IgD-negative memory B cell (primary cell): ENCODE data around the gene AQP5. TPM values are rescaled to one million over a fixed set of nuclear protein-coding genes. Genes with fewer than 3 reads are reported as not detected.

Experiments
- H3K27ac Mint-ChIP-seq, 3 donors: one replicate each; pipeline ENCODE4 v1.8.0; 2020 to 2022; ENCODE audit warnings: mild to moderate bottlenecking in 3 of 3, mixed read lengths in 3 of 3, moderate library complexity in 1 of 3
- H3K27me3 Mint-ChIP-seq: one replicate; pipeline ENCODE4 v1.8.0; 2021; ENCODE audit warnings: mixed read lengths
- H3K36me3 Mint-ChIP-seq: one replicate; pipeline ENCODE4 v1.8.0; 2020; ENCODE audit warnings: mild to moderate bottlenecking, mixed read lengths
- H3K4me1 Mint-ChIP-seq, 3 donors: one replicate each; pipeline ENCODE4 v1.8.0; 2020 to 2022; ENCODE audit warnings: mixed read lengths in 3 of 3, mild to moderate bottlenecking in 1 of 3
- H3K4me3 Mint-ChIP-seq, 4 donors: one replicate each; pipeline ENCODE4 v1.8.0; 2020 to 2022; ENCODE audit warnings: mild to moderate bottlenecking in 4 of 4, mixed read lengths in 4 of 4, moderate library complexity in 3 of 4
- H3K9me3 Mint-ChIP-seq, 3 donors: one replicate each; pipeline ENCODE4 v1.8.0; 2020 to 2021; ENCODE audit warnings: mixed read lengths in 3 of 3, mild to moderate bottlenecking in 1 of 3
- polyA plus RNA-seq: library from polyadenylated mRNA; unstranded; fragments of 300-500 nt; fragmentation: Illumina TruSeq; gene quantifications from one replicate; pipeline ENCODE4 v1.2.3, GENCODE V29; 2021

The AQP5 gene
- polyA plus RNA-seq: not detected

DNA sequence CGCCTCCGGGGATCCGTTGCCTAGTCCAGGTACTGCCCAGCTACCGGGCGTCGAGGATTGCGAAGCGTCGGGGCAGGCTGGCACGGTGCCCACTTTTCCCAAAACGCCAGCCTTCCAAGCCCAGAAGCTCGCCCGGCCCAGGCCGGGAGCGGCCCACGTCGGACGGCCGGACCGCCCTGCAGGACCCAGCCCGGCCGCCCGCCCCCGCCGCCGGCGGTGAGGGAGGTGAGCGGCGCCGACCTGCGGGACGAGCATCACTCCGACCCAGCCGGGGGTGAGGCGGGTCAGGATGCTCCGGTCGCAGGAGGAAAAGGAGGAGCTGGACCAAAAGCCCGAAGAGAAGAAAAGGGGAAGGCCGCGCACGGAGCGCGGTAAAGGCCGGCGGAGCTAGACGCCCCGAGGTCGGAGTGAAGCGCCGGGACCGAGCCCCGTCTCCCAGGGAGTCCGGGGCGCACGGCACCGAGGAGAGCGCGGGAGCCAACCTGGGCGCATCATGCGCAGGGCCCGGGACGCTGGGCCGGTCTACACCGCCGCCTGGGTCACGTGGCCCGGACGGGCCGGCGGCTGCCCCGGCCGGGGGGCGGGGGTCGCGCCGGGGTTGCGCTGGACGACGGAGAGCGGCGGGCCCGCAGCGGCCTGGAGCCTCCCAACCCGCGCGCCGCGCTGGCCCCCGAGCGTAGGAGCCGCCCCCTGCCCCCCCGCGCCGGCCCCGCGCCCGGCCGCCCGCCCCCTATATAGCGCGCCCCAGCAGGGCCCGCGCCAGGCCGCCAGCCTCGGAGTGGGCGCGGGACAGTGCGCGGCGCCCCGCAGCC is at the start of gene AQP5:
AQP5 (plus strand) TSS at position 762 of the 812 bp plus-strand sequence. CDS start 146 bp downstream, outside the sequence.
- Mint-ChIP-seq H3K27ac (peak within 1 kb of the TSS in 1 of 3 donors; percentile 31), H3K9me3 (no peaks in the 10 kb centered on the region), H3K36me3 (no peaks in the 10 kb centered on the region), H3K4me1 (peaks cover 0 to 5% (median 3%) of the 10 kb centered on the region in 3 donors), H3K27me3 (peaks cover 47% of the 10 kb centered on the region), H3K4me3 (peak within 1 kb of the TSS in 2 of 4 donors; percentile 23 to 39)

DNA sequence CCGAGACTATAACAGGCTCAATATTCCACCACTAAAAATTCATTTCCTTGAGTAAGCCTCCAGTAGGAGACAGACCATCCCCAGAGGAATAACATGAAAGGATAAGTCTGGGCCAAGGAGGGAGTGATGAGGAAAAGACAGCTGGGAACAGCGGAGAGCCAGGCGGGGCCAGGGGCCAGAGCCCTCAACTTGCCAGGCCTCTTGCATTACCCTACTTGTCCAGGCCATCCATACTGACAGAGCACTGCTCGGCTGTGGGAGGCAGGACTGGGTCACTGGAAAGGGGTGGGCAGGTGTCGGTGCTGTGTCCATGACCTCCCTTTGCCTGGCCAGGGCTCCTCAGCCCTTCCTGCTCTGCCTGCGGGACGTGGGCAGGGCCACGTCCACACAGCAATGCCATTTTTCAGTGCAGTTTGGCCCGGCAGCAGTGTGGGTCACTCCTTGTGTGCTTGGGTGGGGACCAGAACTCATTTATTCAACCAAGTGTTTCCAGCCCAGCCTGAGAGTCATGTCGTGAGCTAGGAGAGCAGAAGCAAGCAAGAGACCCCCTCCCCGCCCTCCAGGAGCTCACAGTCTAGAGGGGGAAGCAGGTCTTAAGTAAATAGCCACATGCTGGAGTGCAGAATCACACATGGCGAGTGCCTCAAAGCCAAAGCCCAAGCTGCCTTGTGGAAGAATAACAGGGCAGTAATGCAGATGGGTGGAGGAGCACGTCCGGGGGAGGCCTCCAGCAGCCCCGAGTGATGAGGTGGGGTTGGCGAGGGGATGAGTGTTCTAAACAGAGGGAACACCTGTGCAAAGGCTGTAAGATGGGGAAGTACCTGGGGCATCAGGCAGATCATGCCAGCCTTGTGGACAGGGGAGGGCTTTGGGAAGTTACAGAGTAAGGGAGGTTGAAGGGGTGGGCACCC is 49.1 kb upstream of the AQP5 start:
- Mint-ChIP-seq H3K9me3 (no peaks in the 10 kb centered on the region), H3K4me1 (no peaks in the 10 kb centered on the region), H3K27me3 (peaks cover 17% of the 10 kb centered on the region), H3K4me3 (no peak overlapping the region), H3K36me3 (peaks cover 1% of the 10 kb centered on the region), H3K27ac (no peak overlapping the region)

DNA sequence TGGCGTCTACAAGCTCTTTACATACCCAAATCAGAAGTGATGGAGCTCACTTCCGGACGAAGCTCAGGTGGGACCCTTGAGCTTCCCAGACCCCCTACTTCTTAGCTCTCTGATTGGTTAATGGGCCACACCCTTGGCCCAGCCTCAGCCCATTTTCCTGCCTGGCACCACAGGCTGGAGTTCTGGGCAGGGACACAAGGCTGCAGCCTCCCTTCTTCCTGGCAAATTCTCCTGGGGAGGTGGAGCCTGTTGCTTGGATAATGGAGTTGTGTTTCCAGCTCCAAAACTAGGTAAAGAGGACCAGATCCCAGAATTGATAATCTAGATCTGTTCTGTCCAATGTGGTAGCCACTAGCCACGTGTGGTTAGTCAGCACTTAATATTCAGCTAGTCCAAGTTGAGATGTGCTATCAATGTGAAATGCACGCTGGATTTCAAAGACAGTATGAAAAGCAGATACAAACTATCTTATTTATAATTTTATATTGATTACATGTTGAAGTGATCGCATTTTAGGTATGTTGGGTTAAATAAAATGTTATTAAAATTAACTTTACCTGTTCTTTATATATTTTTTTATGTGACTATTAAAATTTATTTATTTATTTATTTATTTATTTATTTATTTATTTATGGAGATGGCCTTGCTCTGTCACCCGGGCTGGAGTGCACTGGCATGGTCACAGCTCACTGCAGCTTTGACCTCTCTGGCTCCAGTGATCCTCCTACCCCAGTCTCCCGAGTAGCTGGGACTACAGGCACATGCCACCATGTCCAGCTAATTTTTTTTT is 45.3 kb upstream of the AQP5 start:
- Mint-ChIP-seq H3K4me3 (no peak overlapping the region), H3K4me1 (no peaks in the 10 kb centered on the region), H3K36me3 (peaks cover 1% of the 10 kb centered on the region), H3K27ac (no peak overlapping the region), H3K9me3 (no peaks in the 10 kb centered on the region), H3K27me3 (peaks cover 13% of the 10 kb centered on the region)

DNA sequence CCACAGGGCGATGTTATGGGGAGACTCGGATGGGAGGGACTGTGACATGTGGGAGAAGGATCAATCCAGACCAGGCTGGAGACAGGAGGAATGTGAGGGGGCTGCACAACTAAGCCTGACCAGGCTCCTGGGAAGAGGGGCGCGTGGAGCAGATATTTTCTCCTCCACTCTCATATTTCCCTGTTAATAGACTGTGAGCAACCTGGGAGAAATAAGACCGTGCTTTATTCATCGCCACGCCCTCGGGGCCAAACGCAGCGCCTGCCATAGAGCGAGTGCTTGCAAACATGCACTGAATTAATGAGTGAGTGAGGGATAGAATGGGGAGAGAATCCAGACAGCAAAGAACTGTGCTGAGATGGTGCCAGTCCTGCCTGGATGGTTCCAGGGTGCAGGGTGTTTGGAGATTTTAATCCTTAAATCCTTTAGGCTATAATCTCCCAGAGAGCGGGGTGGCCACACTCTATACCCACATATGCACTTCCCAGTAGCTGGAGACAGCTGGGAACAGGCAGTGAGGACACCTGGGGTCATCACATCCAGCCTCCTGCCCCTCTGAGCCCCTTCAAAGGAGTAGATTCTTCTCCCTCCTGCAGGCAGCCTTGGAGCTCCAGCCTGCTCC is 44.4 kb upstream of the AQP5 start:
- Mint-ChIP-seq H3K4me3 (no peak overlapping the region), H3K9me3 (no peaks in the 10 kb centered on the region), H3K36me3 (peaks cover 1% of the 10 kb centered on the region), H3K27me3 (peaks cover 10% of the 10 kb centered on the region), H3K4me1 (no peaks in the 10 kb centered on the region), H3K27ac (no peak overlapping the region)

DNA sequence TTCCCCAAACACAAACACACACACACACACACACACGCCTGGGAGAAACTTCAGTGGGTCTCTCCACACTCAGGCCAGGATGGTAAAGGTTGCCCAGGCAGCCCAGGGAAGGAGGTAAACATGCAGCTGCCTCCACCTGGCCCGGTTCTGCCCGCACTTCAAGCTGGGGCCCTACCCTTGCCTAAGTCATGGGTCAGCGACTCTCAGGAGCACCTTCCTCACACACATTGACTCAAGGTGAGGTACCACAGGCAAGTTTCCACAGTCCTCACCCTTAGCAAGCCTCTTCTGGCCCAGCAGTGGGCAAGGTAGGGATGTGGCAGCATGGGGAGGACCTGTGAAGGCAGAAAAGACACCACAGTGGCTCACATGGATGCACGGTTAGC is 43.9 kb upstream of the AQP5 start:
- Mint-ChIP-seq H3K4me1 (no peaks in the 10 kb centered on the region), H3K27me3 (peaks cover 10% of the 10 kb centered on the region), H3K27ac (no peak overlapping the region), H3K36me3 (peaks cover 1% of the 10 kb centered on the region), H3K9me3 (no peaks in the 10 kb centered on the region), H3K4me3 (no peak overlapping the region)

DNA sequence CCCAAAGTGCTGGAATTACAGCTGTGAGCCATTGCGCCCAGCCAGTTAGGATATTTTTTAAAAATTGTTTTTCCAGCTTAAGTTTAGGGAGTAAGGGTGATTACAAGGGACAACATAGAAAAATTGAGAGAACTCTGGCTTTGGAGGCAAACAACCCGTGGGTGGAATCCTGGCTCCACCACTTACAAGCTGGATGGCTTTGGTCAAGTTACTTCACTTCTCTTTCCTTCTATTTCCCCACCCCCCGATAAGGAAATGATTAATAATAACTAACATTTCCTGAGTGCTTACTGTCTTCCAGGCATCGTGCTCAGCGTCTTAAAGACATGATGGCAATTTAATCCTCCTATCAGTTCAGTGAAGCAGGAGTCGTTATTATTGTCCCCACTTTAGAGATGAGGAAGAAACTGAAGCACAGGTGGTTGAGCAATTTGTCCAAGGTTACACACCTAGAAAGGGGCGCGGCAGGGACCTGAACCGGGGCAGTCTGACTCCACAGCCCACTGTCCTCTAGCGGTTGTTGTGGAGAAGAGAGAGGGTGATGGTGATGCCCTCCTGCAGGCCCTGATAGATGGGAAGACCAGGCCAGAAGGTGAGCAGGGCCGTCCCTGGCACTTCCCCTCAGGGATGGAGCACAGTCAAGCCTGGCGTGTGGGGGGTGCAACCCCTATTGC is 41.3 kb upstream of the AQP5 start:
- no peaks in the 10 kb centered on the region for H3K9me3 Mint-ChIP-seq
- H3K27ac Mint-ChIP-seq: no peak overlapping the region
- no peak overlapping the region for H3K4me3 Mint-ChIP-seq
- no peaks in the 10 kb centered on the region for H3K36me3 Mint-ChIP-seq
- no peaks in the 10 kb centered on the region for H3K4me1 Mint-ChIP-seq
- H3K27me3 Mint-ChIP-seq: peaks cover 10% of the 10 kb centered on the region

DNA sequence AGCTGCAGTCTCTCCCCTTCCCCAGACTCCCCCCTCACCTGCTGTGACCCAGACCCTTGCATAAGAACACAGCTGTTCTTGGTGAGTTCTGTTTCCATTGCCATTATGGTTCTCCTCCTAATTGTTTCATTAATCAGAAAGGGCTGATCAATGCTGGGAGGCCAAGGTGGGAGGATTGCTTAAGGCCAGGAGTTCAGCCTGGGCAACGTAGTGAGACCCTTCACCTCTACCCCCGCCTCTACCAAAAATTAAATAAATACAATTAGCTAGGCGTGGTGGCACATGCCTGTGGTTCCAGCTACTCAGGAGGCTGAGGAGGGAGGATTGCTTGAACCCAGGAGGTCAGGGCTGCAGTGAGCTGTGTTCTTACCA is 40.8 kb upstream of the AQP5 start:
- Mint-ChIP-seq H3K36me3 (no peaks in the 10 kb centered on the region), H3K9me3 (no peaks in the 10 kb centered on the region), H3K4me3 (no peak overlapping the region), H3K27ac (no peak overlapping the region), H3K27me3 (peaks cover 8% of the 10 kb centered on the region), H3K4me1 (no peaks in the 10 kb centered on the region)

DNA sequence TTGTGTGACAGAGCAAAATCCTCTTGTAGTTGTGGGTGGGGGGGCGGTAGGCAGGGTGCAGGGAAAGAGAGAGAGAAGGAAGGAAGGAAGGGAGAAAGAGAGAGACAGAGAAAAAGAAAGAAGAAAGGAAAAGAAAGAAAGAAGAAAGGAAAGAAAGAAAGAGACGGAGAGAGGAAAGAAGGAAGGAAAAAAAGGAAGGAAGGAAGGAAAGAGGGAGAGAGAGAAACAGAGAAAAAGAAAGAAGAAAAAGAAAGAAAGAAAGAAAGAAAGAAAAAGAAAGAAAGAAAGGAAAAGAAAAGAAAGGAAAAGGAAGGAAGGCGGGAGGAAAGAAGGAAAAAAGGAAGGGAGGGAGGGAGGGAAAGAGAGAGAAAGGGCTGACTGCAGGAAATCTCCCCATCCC is 40.4 kb upstream of the AQP5 start:
- no peaks in the 10 kb centered on the region for H3K9me3 Mint-ChIP-seq

DNA sequence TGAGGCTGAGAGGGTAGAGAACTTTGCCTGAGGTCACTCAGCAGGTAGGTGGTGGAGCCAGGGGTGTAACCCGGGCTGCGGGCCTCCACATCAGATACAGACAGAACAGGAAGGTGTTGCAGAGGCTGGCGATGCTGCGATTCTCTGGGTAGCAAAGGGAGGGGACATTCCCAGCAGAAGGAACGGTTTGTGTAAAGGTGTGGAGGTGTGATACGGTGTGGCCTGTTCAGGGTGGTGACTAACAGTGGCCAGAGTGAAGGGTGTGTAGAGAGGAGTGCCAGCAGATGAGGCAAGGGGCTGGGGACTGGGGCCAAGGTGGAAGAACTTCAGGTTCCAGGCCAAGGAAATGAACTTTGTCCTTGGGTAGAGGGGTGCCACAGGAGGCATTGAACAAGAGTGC is 39.7 kb upstream of the AQP5 start:
- H3K27me3 Mint-ChIP-seq: peaks cover 7% of the 10 kb centered on the region
- H3K9me3 Mint-ChIP-seq: no peaks in the 10 kb centered on the region
- H3K4me3 Mint-ChIP-seq: no peak overlapping the region
- H3K4me1 Mint-ChIP-seq: no peaks in the 10 kb centered on the region
- H3K36me3 Mint-ChIP-seq: no peaks in the 10 kb centered on the region
- no peak overlapping the region for H3K27ac Mint-ChIP-seq

More for the DNA sequence above, 40.4 kb upstream of the AQP5 start:
- H3K4me1 Mint-ChIP-seq: no peaks in the 10 kb centered on the region
- no peak overlapping the region for H3K4me3 Mint-ChIP-seq
- no peaks in the 10 kb centered on the region for H3K36me3 Mint-ChIP-seq
- peaks cover 8% of the 10 kb centered on the region for H3K27me3 Mint-ChIP-seq
- no peak overlapping the region for H3K27ac Mint-ChIP-seq

DNA sequence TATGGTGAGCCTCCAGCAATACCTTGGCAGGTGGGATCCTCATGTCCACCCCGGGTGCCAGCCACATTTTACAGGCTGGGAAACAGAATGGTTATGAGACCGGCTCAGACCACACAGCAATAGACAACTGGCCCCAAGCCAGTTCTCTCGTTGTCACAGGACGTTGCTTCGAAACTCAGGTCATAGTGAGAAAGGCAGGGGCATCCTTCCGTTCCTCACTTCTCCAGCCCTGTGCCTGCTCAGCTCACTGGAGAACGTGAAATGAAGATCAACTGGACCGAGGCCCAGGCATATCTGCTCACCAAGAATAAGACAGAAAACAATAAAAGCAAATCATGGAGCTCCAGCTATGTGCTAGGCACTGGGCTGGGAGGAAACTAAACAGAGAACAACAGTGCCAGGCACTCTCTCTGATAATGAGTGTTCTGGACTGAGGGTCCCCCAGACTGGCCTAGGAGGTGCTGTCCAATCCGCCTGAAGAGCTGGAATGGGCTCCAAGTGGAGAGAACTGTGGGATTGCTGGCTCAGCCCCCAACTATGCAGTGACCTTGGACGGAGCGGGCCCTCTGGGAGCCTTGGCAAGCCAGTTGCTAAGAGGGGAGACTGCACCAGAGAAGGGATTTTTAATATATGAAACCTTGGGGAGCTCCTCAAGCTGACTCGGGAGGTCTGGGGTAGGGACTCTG is 39.2 kb upstream of the AQP5 start:
- Mint-ChIP-seq H3K36me3 (no peaks in the 10 kb centered on the region), H3K4me1 (no peaks in the 10 kb centered on the region), H3K4me3 (no peak overlapping the region), H3K27me3 (peaks cover 3% of the 10 kb centered on the region), H3K9me3 (no peaks in the 10 kb centered on the region), H3K27ac (no peak overlapping the region)

DNA sequence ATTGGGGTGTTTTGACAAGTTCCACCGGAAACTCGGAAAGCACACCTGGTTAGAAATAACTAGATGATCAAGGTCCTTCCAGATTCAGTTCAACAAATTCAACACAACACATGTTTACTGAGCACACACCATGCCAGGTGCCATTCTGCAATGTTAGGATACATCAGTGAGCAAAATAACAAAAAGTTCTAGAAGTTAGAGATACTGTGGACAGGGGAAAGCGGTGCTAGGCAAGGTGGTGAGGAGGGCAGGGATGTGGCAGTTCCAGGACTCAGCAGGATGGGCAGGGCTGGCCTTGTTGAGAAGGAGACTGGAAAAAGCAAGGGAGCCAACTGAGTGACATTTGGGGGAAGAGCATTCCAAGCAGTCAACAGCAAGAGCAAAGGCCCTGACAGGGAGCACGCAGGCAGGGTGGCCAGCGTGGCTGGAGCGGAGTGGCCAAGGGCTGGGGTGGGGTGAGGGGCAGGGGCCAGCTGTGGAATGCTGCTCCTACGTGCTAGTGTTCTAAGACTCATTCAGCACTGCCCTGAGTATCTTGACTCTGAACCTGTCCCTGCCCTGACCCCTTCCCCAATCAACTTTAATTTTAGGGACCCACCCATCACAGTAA is 38.5 kb upstream of the AQP5 start:
- Mint-ChIP-seq H3K27me3 (peaks cover 3% of the 10 kb centered on the region), H3K27ac (no peak overlapping the region), H3K9me3 (no peaks in the 10 kb centered on the region), H3K36me3 (no peaks in the 10 kb centered on the region), H3K4me3 (no peak overlapping the region), H3K4me1 (no peaks in the 10 kb centered on the region)

DNA sequence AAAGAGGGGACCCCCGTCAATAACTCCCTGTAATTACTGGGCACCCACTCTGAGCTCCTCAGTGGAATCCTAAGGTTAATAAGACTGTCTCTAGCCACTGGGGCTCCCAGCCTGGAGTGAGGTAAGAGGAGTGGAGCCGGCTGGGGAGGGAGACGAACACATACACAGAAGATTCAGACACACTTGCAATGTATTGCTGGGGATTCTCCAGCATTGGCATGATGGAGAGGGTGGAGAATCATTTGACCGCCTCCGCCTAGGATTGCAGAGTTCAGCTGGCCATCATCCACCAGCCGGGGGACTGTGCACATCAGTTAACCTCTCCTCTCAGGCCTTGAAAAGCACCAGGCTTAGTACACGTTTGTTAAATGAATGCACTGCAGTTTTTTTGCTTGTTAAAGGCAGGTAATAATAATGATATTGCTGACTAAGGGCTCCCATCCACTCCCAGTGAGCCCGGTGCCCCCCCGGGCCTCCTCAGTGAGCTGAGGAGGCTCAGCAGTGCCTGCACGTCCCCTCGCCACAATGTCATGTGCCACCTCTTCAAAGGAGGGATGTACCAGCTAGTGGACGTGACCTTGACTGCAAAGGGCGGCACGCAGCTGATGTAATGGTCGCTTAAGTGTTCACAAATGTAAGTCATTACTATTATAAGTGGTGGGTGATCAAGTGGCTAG is 37.7 kb upstream of the AQP5 start:
- no peaks in the 10 kb centered on the region for H3K9me3 Mint-ChIP-seq
- no peaks in the 10 kb centered on the region for H3K4me1 Mint-ChIP-seq
- H3K36me3 Mint-ChIP-seq: no peaks in the 10 kb centered on the region
- H3K27ac Mint-ChIP-seq: no peak overlapping the region
- no peak overlapping the region for H3K4me3 Mint-ChIP-seq
- peaks cover 3% of the 10 kb centered on the region for H3K27me3 Mint-ChIP-seq

DNA sequence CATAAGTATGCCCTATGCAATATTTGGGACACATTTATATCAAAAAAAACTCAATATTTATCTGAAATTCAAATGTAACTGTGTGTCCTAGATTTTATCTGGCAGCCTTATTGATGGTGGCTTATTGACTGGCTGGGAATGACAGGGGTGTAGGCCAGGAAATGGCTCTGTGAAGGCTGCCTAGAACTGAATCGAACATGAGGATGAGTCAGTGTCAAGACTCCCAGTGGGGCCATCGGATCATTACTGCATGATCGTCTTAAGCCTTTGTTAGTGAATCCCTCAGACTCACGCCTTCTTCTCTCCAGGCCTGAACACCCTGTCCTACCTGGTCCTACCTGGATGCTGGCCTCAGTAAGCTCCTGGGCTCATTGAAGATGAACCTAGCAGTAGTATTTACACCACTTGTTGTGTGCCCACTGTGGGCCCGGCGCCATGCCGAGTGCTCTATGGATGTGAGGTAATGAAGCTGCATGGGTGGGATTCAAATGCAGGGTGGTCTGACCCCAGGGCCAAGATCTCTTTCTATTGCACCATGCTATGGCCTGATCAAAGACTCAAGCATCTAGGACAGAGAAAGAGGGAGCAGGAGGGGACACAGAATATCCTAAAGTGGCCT is 36.9 kb upstream of the AQP5 start:
- H3K9me3 Mint-ChIP-seq: no peaks in the 10 kb centered on the region

More for the DNA sequence above, 36.9 kb upstream of the AQP5 start:
- no peak overlapping the region for H3K4me3 Mint-ChIP-seq
- H3K36me3 Mint-ChIP-seq: no peaks in the 10 kb centered on the region
- no peak overlapping the region for H3K27ac Mint-ChIP-seq
- peaks cover 6% of the 10 kb centered on the region for H3K27me3 Mint-ChIP-seq
- H3K4me1 Mint-ChIP-seq: no peaks in the 10 kb centered on the region
